GM23338 (cell line): ENCODE measurements around the gene OPRD1. TPM values are rescaled to one million over a fixed set of nuclear protein-coding genes. Genes with fewer than 3 reads are reported as not detected.

Source experiments
- ATAC-seq: fragments of 200-7000 bp; cut with Tn5 transposase; 3 replicates; pipeline ENCODE4 v1.9.1; 2020
- DNase-seq: peaks from one replicate; pipeline ENCODE4 v3.0.0-alpha.2; 2015; ENCODE audit warnings: low spot score
- H2AFZ ChIP-seq: fragments of 200-600 bp; sonication (generic); 2 replicates; pipeline ENCODE4 v1.8.0; 2016; ENCODE audit warnings: antibody characterized with exemption, mild to moderate bottlenecking, moderate library complexity
- H3F3A ChIP-seq: fragments of 200-600 bp; sonication (generic); replicated peaks from 2 replicates; pipeline ENCODE4 v1.8.0; 2017; ENCODE audit warnings: antibody characterized with exemption, mixed run types, low read depth
- H3K27ac ChIP-seq: fragments of 200-600 bp; sonication (generic); 2 replicates; pipeline ENCODE4 v1.6.1; 2016; ENCODE audit warnings: low read depth
- H3K27me3 ChIP-seq: fragments of 200-600 bp; sonication (generic); 2 replicates; pipeline ENCODE4 v1.8.0; 2016; ENCODE audit warnings: mild to moderate bottlenecking, mixed run types, moderate library complexity; ENCODE audit not compliant: insufficient read depth
- H3K36me3 ChIP-seq: fragments of 200-600 bp; sonication (generic); 2 replicates; pipeline ENCODE4 v1.8.0; 2016; ENCODE audit warnings: mild to moderate bottlenecking; ENCODE audit not compliant: insufficient read depth
- H3K4me1 ChIP-seq: fragments of 200-600 bp; sonication (generic); 2 replicates; pipeline ENCODE4 v1.8.0; 2016; ENCODE audit warnings: mild to moderate bottlenecking, moderate library complexity; ENCODE audit not compliant: insufficient read depth
- H3K4me2 ChIP-seq: fragments of 200-600 bp; sonication (generic); 2 replicates; pipeline ENCODE4 v1.7.1; 2017; ENCODE audit warnings: mixed run types
- H3K4me3 ChIP-seq: fragments of 200-600 bp; sonication (generic); 2 replicates; pipeline ENCODE4 v1.6.1; 2016; ENCODE audit warnings: mixed run types
- H3K79me2 ChIP-seq: fragments of 200-600 bp; sonication (generic); replicated peaks from 2 replicates; pipeline ENCODE4 v1.8.0; 2017; ENCODE audit warnings: mild to moderate bottlenecking; ENCODE audit not compliant: insufficient read depth
- H3K9me2 ChIP-seq: fragments of 200-600 bp; sonication (generic); 2 replicates; pipeline ENCODE4 v1.8.0; 2017; ENCODE audit not compliant: insufficient read depth
- H4K20me1 ChIP-seq: fragments of 200-600 bp; sonication (generic); replicated peaks from 2 replicates; pipeline ENCODE4 v1.8.0; 2017; ENCODE audit warnings: mild to moderate bottlenecking; ENCODE audit not compliant: insufficient read depth
- H3K27ac Mint-ChIP-seq: 2 replicates; pipeline ENCODE4 v1.8.0; 2020; ENCODE audit warnings: inconsistent platforms, mild to moderate bottlenecking, moderate library complexity, mixed read lengths
- H3K27me3 Mint-ChIP-seq: 3 replicates; pipeline ENCODE4 v1.8.0; 2022; ENCODE audit warnings: low read depth, mild to moderate bottlenecking, moderate library complexity, mixed read lengths, inconsistent platforms; ENCODE audit not compliant: insufficient read depth, poor library complexity
- H3K36me3 Mint-ChIP-seq: 3 replicates; pipeline ENCODE4 v1.8.0; 2021; ENCODE audit warnings: low read depth, mild to moderate bottlenecking, inconsistent platforms, moderate library complexity, mixed read lengths
- H3K4me1 Mint-ChIP-seq: 3 replicates; pipeline ENCODE4 v1.8.0; 2020; ENCODE audit warnings: mild to moderate bottlenecking, inconsistent platforms, mixed read lengths
- H3K4me3 Mint-ChIP-seq: 3 replicates; pipeline ENCODE4 v1.8.0; 2021; ENCODE audit warnings: moderate library complexity, mild to moderate bottlenecking, inconsistent platforms, mixed read lengths
- H3K9me3 Mint-ChIP-seq: 3 replicates; pipeline ENCODE4 v1.8.0; 2020; ENCODE audit warnings: moderate library complexity, mild to moderate bottlenecking, inconsistent platforms, mixed read lengths
- CREB1 ChIP-seq: fragments of 250-450 bp; sonication (Bioruptor Pico); IDR thresholded peaks from 2 replicates; pipeline ENCODE4 v1.5.0; 2020; ENCODE audit warnings: low read depth, mild to moderate bottlenecking, moderate library complexity
- CTCF ChIP-seq, 2 experiments: fragments of 200-600 bp in 1 of 2; sonication (generic) in 1 of 2; conservative IDR thresholded peaks; 2 replicates each; pipeline versions ENCODE4 v1.5.1 to v1.6.1; 2016 to 2017; ENCODE audit warnings: antibody characterized with exemption in 2 of 2, low read depth in 2 of 2, mild to moderate bottlenecking in 2 of 2, moderate library complexity in 1 of 2
- ETS1 ChIP-seq: IDR thresholded peaks from 2 replicates; pipeline ENCODE4 v1.6.1; 2016; ENCODE audit warnings: antibody characterized with exemption
- EZH2 ChIP-seq: fragments of 200-600 bp; sonication (generic); IDR thresholded peaks from one replicate; pipeline ENCODE4 v1.8.0; 2017; ENCODE audit warnings: antibody characterized with exemption, mild to moderate bottlenecking, low read depth; ENCODE audit not compliant: unreplicated experiment
- EZH2phosphoT487 ChIP-seq: fragments of 200-600 bp; sonication (generic); IDR thresholded peaks from one replicate; pipeline ENCODE4 v1.8.1; 2018; ENCODE audit warnings: antibody characterized with exemption; ENCODE audit not compliant: unreplicated experiment
- JUNB ChIP-seq: IDR thresholded peaks from one replicate; pipeline ENCODE4 v1.6.1; 2016; ENCODE audit warnings: antibody characterized with exemption; ENCODE audit not compliant: unreplicated experiment
- NANOG ChIP-seq: IDR thresholded peaks from 2 replicates; pipeline ENCODE4 v1.6.1; 2016; ENCODE audit warnings: antibody characterized with exemption, borderline replicate concordance
- POLR2AphosphoS5 ChIP-seq: IDR thresholded peaks from 2 replicates; pipeline ENCODE4 v1.6.1; 2016; ENCODE audit warnings: antibody characterized with exemption, low read depth
- REST ChIP-seq: IDR thresholded peaks from one replicate; pipeline ENCODE4 v1.6.1; 2018; ENCODE audit warnings: antibody characterized with exemption; ENCODE audit not compliant: unreplicated experiment
- STAT1 ChIP-seq: IDR thresholded peaks from one replicate; pipeline ENCODE4 v1.6.1; 2016; ENCODE audit warnings: antibody characterized with exemption; ENCODE audit not compliant: unreplicated experiment
- ZNF114 ChIP-seq: fragments of 250-450 bp; sonication (Bioruptor Pico); IDR thresholded peaks from 2 replicates; pipeline ENCODE4 v1.5.0; 2020; ENCODE audit warnings: mild to moderate bottlenecking, moderate library complexity
- ZNF331 ChIP-seq: fragments of 250-450 bp; sonication (Bioruptor Pico); IDR thresholded peaks from 2 replicates; pipeline ENCODE4 v1.5.0; 2020; ENCODE audit warnings: low read depth, mild to moderate bottlenecking, moderate library complexity
- ZNF462 ChIP-seq: fragments of 250-450 bp; sonication (Bioruptor Pico); IDR thresholded peaks from 2 replicates; pipeline ENCODE4 v1.5.0; 2020; ENCODE audit warnings: mild to moderate bottlenecking, moderate library complexity
- polyA plus RNA-seq: library from polyadenylated mRNA; unstranded; fragments of >200 nt; fragmentation: Nextera tagmentation; extraction: Ambion mirVana; gene quantifications from 2 replicates; pipeline ENCODE4 v1.2.1, GENCODE V29; 2016
- total RNA-seq: library from RNA; depleted of rRNA; stranded (reverse); fragments of >200 nt; shearing (Covaris generic); gene quantifications from 2 replicates; pipeline ENCODE4 v1.2.3, GENCODE V29; 2014

OPRD1 gene
- total and polyA plus RNA-seq, 2 experiments from 2014 or later, result 0.55 to 2.3 TPM

- Histone ChIP-seq H3K27me3 (no peaks in the 10 kb centered on the region), H3K79me2 (no peaks in the 10 kb centered on the region), H3K4me3 (no peak overlapping the region), H3K27ac (no peak overlapping the region), H4K20me1 (0 out of 2 replicates have a peak, but pooled peaks cover 2% of the 10 kb centered on the region), H3K9me2 (no peaks in the 10 kb centered on the region), H3K36me3 (no peaks in the 10 kb centered on the region), H2AFZ (no peak overlapping the region), H3K4me1 (no peaks in the 10 kb centered on the region), H3K4me2 (no peak overlapping the region), H3F3A (no peaks in the 10 kb centered on the region)
- no peak for DNase-seq
- Mint-ChIP-seq H3K36me3 (no peaks in the 10 kb centered on the region), H3K27me3 (no peaks in the 10 kb centered on the region), H3K4me3 (no peak overlapping the region), H3K9me3 (no peaks in the 10 kb centered on the region), H3K27ac (no peak overlapping the region), H3K4me1 (peaks cover 4% of the 10 kb centered on the region; the same call in 2 of the 3 replicates)
- no peak for ATAC-seq
- no peak for TF ChIP-seq ZNF114 (CRISPR knock-in tag)
- TF ChIP-seq EZH2, result no peak
- TF ChIP-seq REST, result no peak
- no peak for TF ChIP-seq ZNF462 (CRISPR knock-in tag)
- TF ChIP-seq CTCF (conservative IDR thresholded peaks at IDR 0.05; ENCODE audit: low read depth in 2 of 2), result no peak
- TF ChIP-seq ETS1, result no peak
- TF ChIP-seq STAT1, result no peak
- no peak for TF ChIP-seq EZH2phosphoT487
- TF ChIP-seq ZNF331, result no peak
- TF ChIP-seq JUNB, result no peak
- TF ChIP-seq NANOG, result no peak
- TF ChIP-seq CREB1 (CRISPR knock-in tag), result no peak
- no peak for TF ChIP-seq POLR2AphosphoS5
These were observed 48.5 kb downstream of the OPRD1 start for GRCh38 chr1:28860332-28861073.
